ENCODE data around the gene MEGF6. TPM values are rescaled to one million over a fixed set of nuclear protein-coding genes. Genes with fewer than 3 reads are reported as not detected.

The MEGF6 gene
- polyA plus RNA-seq, 1 donor (not counting 4 experiments of a cell fraction or from before 2014, with no cell fraction given), result 0.24 TPM

DNA sequence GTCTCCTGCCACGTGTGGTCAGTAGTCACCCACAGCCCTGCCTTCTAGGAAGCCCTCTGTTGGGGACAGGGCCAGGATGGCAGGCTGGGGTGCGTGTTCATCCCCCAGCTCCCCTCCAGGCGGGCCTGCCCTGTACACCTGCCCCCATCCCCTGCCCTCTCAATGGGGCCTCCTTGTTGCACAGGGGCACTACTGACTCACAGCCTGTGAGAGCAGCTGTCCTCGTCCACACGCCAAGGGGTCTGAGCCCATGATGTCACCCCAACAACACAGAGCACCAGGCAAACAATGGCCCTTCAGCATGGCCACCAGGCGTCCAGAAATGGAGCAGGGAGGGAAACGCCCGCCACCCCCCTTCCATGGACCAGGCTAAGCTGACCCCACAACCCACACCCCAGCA lies 92.6 kb downstream of the MEGF6 start:
- dilution Hi-C loops (cut with MboI; ENCODE audit: extremely low pct_ligation_motif_present, low sequenced_read_pairs), result no loop called here

DNA sequence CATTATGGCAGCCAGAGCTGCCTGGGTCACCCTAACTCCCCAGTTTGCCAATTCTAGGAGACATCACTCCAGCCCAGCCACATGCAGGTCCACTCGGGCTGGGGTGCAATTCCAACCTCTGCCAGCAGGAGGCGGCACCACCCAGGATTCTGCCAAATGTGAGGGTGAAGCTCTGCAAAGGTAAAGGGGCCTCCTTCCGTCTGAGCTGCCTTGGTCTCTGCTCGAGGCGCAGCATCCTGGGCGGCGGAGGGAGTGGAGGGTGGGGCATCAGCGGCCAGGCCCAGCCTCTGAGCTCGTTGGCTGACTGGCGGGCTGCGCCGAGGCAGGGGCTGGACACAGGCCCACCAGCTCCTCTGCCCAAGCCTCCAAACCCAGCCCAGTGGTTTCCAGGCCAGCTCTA lies 93.1 kb downstream of the MEGF6 start:
- FAIRE-seq (no peak), DNase-seq (ENCODE audit: low read depth, low spot score) (no peak)
- Histone ChIP-seq H3K27ac (ENCODE audit: control insufficient read depth, insufficient read depth, low read length) (no peak overlapping the region), H3K9me1 (ENCODE audit: control insufficient read depth, extremely low read depth, insufficient read depth, low read length) (no peaks in the 10 kb centered on the region), H2AFZ (ENCODE audit: control insufficient read depth, low read length) (no peak overlapping the region), H3K4me1 (ENCODE audit: control insufficient read depth, extremely low read depth, insufficient read depth, low read length) (no peaks in the 10 kb centered on the region), H3K79me2 (ENCODE audit: control insufficient read depth, insufficient read depth, low read length) (no peaks in the 10 kb centered on the region), H3K9me3 (ENCODE audit: control insufficient read depth, low read depth, low read length) (no peaks in the 10 kb centered on the region), H3K27me3 (ENCODE audit: control insufficient read depth, extremely low read depth, insufficient read depth, low read length) (no peaks in the 10 kb centered on the region), H3K4me3 (ENCODE audit: control insufficient read depth in 2 of 3, extremely low read depth in 1 of 3, insufficient read depth in 2 of 3, low read depth in 1 of 3, low read length in 3 of 3) (no peak overlapping the region), H3K36me3 (ENCODE audit: control insufficient read depth in 2 of 2, extremely low read depth in 1 of 2, insufficient read depth in 2 of 2, low read length in 2 of 2) (no peaks in the 10 kb centered on the region), H4K20me1 (ENCODE audit: control insufficient read depth, extremely low read depth, insufficient read depth, low read length) (no peaks in the 10 kb centered on the region), H3K9ac (ENCODE audit: control insufficient read depth, extremely low read depth, insufficient read depth, low read length) (no peak overlapping the region), H3K4me2 (ENCODE audit: control insufficient read depth, extremely low read depth, insufficient read depth, low read depth, low read length) (no peak overlapping the region)
- no peak for TF ChIP-seq EZH2 (IDR thresholded peaks at IDR 0.05; ENCODE audit: low read length)
- TF ChIP-seq, protein P1, sequence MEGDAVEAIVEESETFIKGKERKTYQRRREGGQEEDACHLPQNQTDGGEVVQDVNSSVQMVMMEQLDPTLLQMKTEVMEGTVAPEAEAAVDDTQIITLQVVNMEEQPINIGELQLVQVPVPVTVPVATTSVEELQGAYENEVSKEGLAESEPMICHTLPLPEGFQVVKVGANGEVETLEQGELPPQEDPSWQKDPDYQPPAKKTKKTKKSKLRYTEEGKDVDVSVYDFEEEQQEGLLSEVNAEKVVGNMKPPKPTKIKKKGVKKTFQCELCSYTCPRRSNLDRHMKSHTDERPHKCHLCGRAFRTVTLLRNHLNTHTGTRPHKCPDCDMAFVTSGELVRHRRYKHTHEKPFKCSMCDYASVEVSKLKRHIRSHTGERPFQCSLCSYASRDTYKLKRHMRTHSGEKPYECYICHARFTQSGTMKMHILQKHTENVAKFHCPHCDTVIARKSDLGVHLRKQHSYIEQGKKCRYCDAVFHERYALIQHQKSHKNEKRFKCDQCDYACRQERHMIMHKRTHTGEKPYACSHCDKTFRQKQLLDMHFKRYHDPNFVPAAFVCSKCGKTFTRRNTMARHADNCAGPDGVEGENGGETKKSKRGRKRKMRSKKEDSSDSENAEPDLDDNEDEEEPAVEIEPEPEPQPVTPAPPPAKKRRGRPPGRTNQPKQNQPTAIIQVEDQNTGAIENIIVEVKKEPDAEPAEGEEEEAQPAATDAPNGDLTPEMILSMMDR (optimal IDR thresholded peaks at IDR 0.05 in 1 of 3, IDR thresholded peaks at IDR 0.05 in 1 of 3, conservative IDR thresholded peaks at IDR 0.05 in 1 of 3; ENCODE audit: extremely low read depth in 1 of 3, insufficient read depth in 2 of 3, low read length in 3 of 3), result peak; percentile 65 to 88 (median 75)
- dilution Hi-C loops (cut with MboI; ENCODE audit: extremely low pct_ligation_motif_present, low sequenced_read_pairs), result no loop called here

More for the DNA sequence above, 92.6 kb downstream of the MEGF6 start:
- Histone ChIP-seq H4K20me1 (ENCODE audit: control insufficient read depth, extremely low read depth, insufficient read depth, low read length) (no peaks in the 10 kb centered on the region), H3K27me3 (ENCODE audit: control insufficient read depth, extremely low read depth, insufficient read depth, low read length) (no peaks in the 10 kb centered on the region), H3K79me2 (ENCODE audit: control insufficient read depth, insufficient read depth, low read length) (no peaks in the 10 kb centered on the region), H3K9ac (ENCODE audit: control insufficient read depth, extremely low read depth, insufficient read depth, low read length) (no peak overlapping the region), H3K4me2 (ENCODE audit: control insufficient read depth, extremely low read depth, insufficient read depth, low read depth, low read length) (no peak overlapping the region), H2AFZ (ENCODE audit: control insufficient read depth, low read length) (no peak overlapping the region), H3K9me1 (ENCODE audit: control insufficient read depth, extremely low read depth, insufficient read depth, low read length) (no peaks in the 10 kb centered on the region), H3K27ac (ENCODE audit: control insufficient read depth, insufficient read depth, low read length) (no peak overlapping the region), H3K4me1 (ENCODE audit: control insufficient read depth, extremely low read depth, insufficient read depth, low read length) (no peaks in the 10 kb centered on the region), H3K9me3 (ENCODE audit: control insufficient read depth, low read depth, low read length) (no peaks in the 10 kb centered on the region), H3K4me3 (ENCODE audit: control insufficient read depth in 2 of 3, extremely low read depth in 1 of 3, insufficient read depth in 2 of 3, low read depth in 1 of 3, low read length in 3 of 3) (no peak overlapping the region), H3K36me3 (ENCODE audit: control insufficient read depth in 2 of 2, extremely low read depth in 1 of 2, insufficient read depth in 2 of 2, low read length in 2 of 2) (no peaks in the 10 kb centered on the region)
- FAIRE-seq (no peak), DNase-seq (ENCODE audit: low read depth, low spot score) (no peak)
- TF ChIP-seq, protein P1 (optimal IDR thresholded peaks at IDR 0.05 in 1 of 3, IDR thresholded peaks at IDR 0.05 in 1 of 3, conservative IDR thresholded peaks at IDR 0.05 in 1 of 3; ENCODE audit: extremely low read depth in 1 of 3, insufficient read depth in 2 of 3, low read length in 3 of 3), result no peak
- TF ChIP-seq EZH2 (IDR thresholded peaks at IDR 0.05; ENCODE audit: low read length), result no peak
